Neural cell (in vitro differentiated cells): ENCODE data around the gene HDGFL2. TPM values are rescaled to one million over a fixed set of nuclear protein-coding genes. Genes with fewer than 3 reads are reported as not detected.

Source experiments
- H2AFZ ChIP-seq: fragments of 200-600, 300-800 bp; sonication (generic), shearing (Covaris generic); 2 replicates; pipeline ENCODE4 v1.6.0; 2014; ENCODE audit warnings: low read depth, mild to moderate bottlenecking, antibody characterized with exemption, low read length, moderate library complexity
- H3F3A ChIP-seq: fragments of 200-600 bp; shearing (Covaris generic); 2 replicates; pipeline ENCODE4 v1.6.1; 2016; ENCODE audit warnings: mild to moderate bottlenecking, moderate library complexity, mixed read lengths, antibody characterized with exemption, low read length; ENCODE audit not compliant: insufficient read depth, poor library complexity, severe bottlenecking
- H3K27ac ChIP-seq: fragments of 200-600, 300-800 bp; sonication (generic), shearing (Covaris generic); 2 replicates; pipeline ENCODE4 v1.5.1; 2014; ENCODE audit warnings: mild to moderate bottlenecking, low read length, moderate library complexity
- H3K27me3 ChIP-seq: fragments of 300-800, 200-600 bp; sonication (generic), shearing (Covaris generic); 2 replicates; pipeline ENCODE4 v1.6.0; 2014; ENCODE audit warnings: mild to moderate bottlenecking, low read depth, low read length, moderate library complexity; ENCODE audit not compliant: insufficient read depth
- H3K36me3 ChIP-seq: fragments of 300-800, 200-600 bp; sonication (generic), shearing (Covaris generic); 2 replicates; pipeline ENCODE4 v1.5.1; 2014; ENCODE audit warnings: mild to moderate bottlenecking, antibody characterized with exemption, low read length, moderate library complexity; ENCODE audit not compliant: insufficient read depth
- H3K4me2 ChIP-seq: fragments of 300-800, 200-600 bp; sonication (generic), shearing (Covaris generic); 2 replicates; pipeline ENCODE4 v1.6.0; 2014; ENCODE audit warnings: mild to moderate bottlenecking, low read length
- H3K4me3 ChIP-seq: fragments of 300-800, 200-600 bp; sonication (generic), shearing (Covaris generic); 2 replicates; pipeline ENCODE4 v1.5.1; 2014; ENCODE audit warnings: mild to moderate bottlenecking, low read length, moderate library complexity
- H3K79me2 ChIP-seq: fragments of 200-600 bp; shearing (Covaris generic); replicated peaks from 2 replicates; pipeline ENCODE4 v1.6.0; 2014; ENCODE audit warnings: mild to moderate bottlenecking, low read length, moderate library complexity; ENCODE audit not compliant: insufficient read depth
- H3K9ac ChIP-seq: fragments of 300-800, 200-600 bp; sonication (generic), shearing (Covaris generic); 2 replicates; pipeline ENCODE4 v1.6.1; 2016; ENCODE audit warnings: mild to moderate bottlenecking, low read length, mixed read lengths
- H3K9me2 ChIP-seq: fragments of 200-600 bp; shearing (Covaris generic); 2 replicates; pipeline ENCODE4 v1.6.1; 2016; ENCODE audit warnings: mild to moderate bottlenecking, low read length, mixed read lengths; ENCODE audit not compliant: insufficient read depth
- H3K9me3 ChIP-seq: fragments of 200-600, 300-800 bp; sonication (generic), shearing (Covaris generic); 2 replicates; pipeline ENCODE4 v1.6.1; 2016; ENCODE audit warnings: mild to moderate bottlenecking, mixed run types, low read length, moderate library complexity, mixed read lengths
- H4K20me1 ChIP-seq: fragments of 200-600 bp; shearing (Covaris generic); 2 replicates; pipeline ENCODE4 v1.6.1; 2016; ENCODE audit warnings: mild to moderate bottlenecking, mixed run types; ENCODE audit not compliant: insufficient read depth
- CTCF ChIP-seq: fragments of 450-650 bp; IDR thresholded peaks from 2 replicates; pipeline ENCODE4 v1.5.1; 2014; ENCODE audit warnings: antibody characterized with exemption, mild to moderate bottlenecking, moderate library complexity; ENCODE audit not compliant: poor library complexity, severe bottlenecking
- EP300 ChIP-seq: fragments of 450-650 bp; conservative IDR thresholded peaks from 2 replicates; pipeline ENCODE4 v1.6.1; 2014; ENCODE audit warnings: antibody characterized with exemption, mild to moderate bottlenecking, moderate library complexity; ENCODE audit not compliant: poor library complexity, severe bottlenecking
- EZH2 ChIP-seq: fragments of 200-600, 300-800 bp; shearing (Covaris generic), sonication (generic); IDR thresholded peaks from 2 replicates; pipeline ENCODE4 v1.6.1; 2014; ENCODE audit warnings: antibody characterized with exemption, low read length, borderline replicate concordance, mild to moderate bottlenecking; ENCODE audit not compliant: insufficient read depth, poor library complexity, severe bottlenecking
- MXI1 ChIP-seq: fragments of 450-650 bp; conservative IDR thresholded peaks from 2 replicates; pipeline ENCODE4 v1.6.1; 2014; ENCODE audit warnings: antibody characterized with exemption, mild to moderate bottlenecking; ENCODE audit not compliant: poor library complexity, severe bottlenecking
- POLR2AphosphoS5 ChIP-seq: IDR thresholded peaks from 2 replicates; pipeline ENCODE4 v1.6.1; 2012
- RAD21 ChIP-seq: fragments of 450-650 bp; conservative IDR thresholded peaks from 2 replicates; pipeline ENCODE4 v1.6.1; 2014; ENCODE audit warnings: antibody characterized with exemption, mild to moderate bottlenecking, moderate library complexity
- REST ChIP-seq: IDR thresholded peaks from 2 replicates; pipeline ENCODE4 v1.6.1; 2012; ENCODE audit warnings: borderline replicate concordance
- SMC3 ChIP-seq: fragments of 450-650 bp; conservative IDR thresholded peaks from 2 replicates; pipeline ENCODE4 v1.6.1; 2014; ENCODE audit warnings: antibody characterized with exemption, mild to moderate bottlenecking, moderate library complexity; ENCODE audit not compliant: poor library complexity
- TAF1 ChIP-seq: IDR thresholded peaks from 2 replicates; pipeline ENCODE4 v1.6.1; 2012; ENCODE audit warnings: low read depth
- polyA plus RNA-seq: library from polyadenylated mRNA; depleted of rRNA; stranded (reverse); fragments of >200 nt; gene quantifications from 2 replicates; pipeline ENCODE4 v1.2.3, GENCODE V29; 2014

Gene HDGFL2
- polyA plus RNA-seq, 1 donor from 2014 or later, result 79.7 TPM

GRCh38 chr19:4491446-4491845 is 19.3 kb downstream of the HDGFL2 start:
- Histone ChIP-seq H3K27me3 (no peaks in the 10 kb centered on the region), H4K20me1 (no peaks in the 10 kb centered on the region), H3K36me3 (no peaks in the 10 kb centered on the region), H3K27ac (no peak overlapping the region), H2AFZ (no peak overlapping the region), H3K9ac (no peak overlapping the region), H3K4me2 (no peak overlapping the region), H3K79me2 (no peaks in the 10 kb centered on the region), H3K9me2 (no peaks in the 10 kb centered on the region), H3K9me3 (no peaks in the 10 kb centered on the region), H3K4me3 (no peak overlapping the region), H3F3A (no peaks in the 10 kb centered on the region)
- TF ChIP-seq REST (no peak), SMC3 (no peak), TAF1 (no peak), EZH2 (no peak), EP300 (no peak), CTCF (no peak), POLR2AphosphoS5 (no peak), MXI1 (no peak), RAD21 (no peak)

- Histone ChIP-seq H3K36me3 (no peaks in the 10 kb centered on the region), H3K79me2 (no peaks in the 10 kb centered on the region), H3K9ac (no peak overlapping the region), H3K9me3 (no peaks in the 10 kb centered on the region), H2AFZ (no peak overlapping the region), H3K27me3 (no peaks in the 10 kb centered on the region), H4K20me1 (no peaks in the 10 kb centered on the region), H3K9me2 (no peaks in the 10 kb centered on the region), H3K4me2 (no peak overlapping the region), H3K4me3 (no peak overlapping the region), H3F3A (no peaks in the 10 kb centered on the region), H3K27ac (no peak overlapping the region)
- TF ChIP-seq CTCF, result no peak
- no peak for TF ChIP-seq POLR2AphosphoS5
- TF ChIP-seq REST, result no peak
- TF ChIP-seq TAF1, result no peak
- TF ChIP-seq MXI1, result no peak
- no peak for TF ChIP-seq RAD21
- TF ChIP-seq EP300, result no peak
- no peak for TF ChIP-seq EZH2
- TF ChIP-seq SMC3, result no peak
Measured at GRCh38 chr19:4492337-4493103, 20.4 kb downstream of the HDGFL2 start.
